DOHH2 (cell line): ENCODE data around the gene ASIC3.

ENCODE experiments used
- H3F3A ChIP-seq: fragments of 200-600 bp; sonication (generic), shearing (Covaris generic); 2 replicates; pipeline ENCODE4 v1.6.0; 2016; ENCODE audit warnings: antibody characterized with exemption, mild to moderate bottlenecking; ENCODE audit not compliant: control insufficient read depth, insufficient read depth
- H3K27ac ChIP-seq: fragments of 200-600 bp; sonication (generic); 2 replicates; pipeline ENCODE4 v1.5.1; 2014; ENCODE audit warnings: low read depth, mild to moderate bottlenecking, low read length, moderate library complexity
- H3K27me3 ChIP-seq: fragments of 200-600 bp; sonication (generic); 2 replicates; pipeline ENCODE4 v1.6.1; 2014; ENCODE audit warnings: mild to moderate bottlenecking, low read length, mixed read lengths; ENCODE audit not compliant: control insufficient read depth
- H3K36me3 ChIP-seq: fragments of 200-600 bp; sonication (generic); 2 replicates; pipeline ENCODE4 v1.6.1; 2014; ENCODE audit warnings: mild to moderate bottlenecking, low read length, moderate library complexity, mixed read lengths; ENCODE audit not compliant: control insufficient read depth
- H3K4me1 ChIP-seq: fragments of 200-600 bp; sonication (generic); 2 replicates; pipeline ENCODE4 v1.6.1; 2014; ENCODE audit warnings: mild to moderate bottlenecking, low read length, mixed read lengths; ENCODE audit not compliant: control insufficient read depth
- H3K4me2 ChIP-seq: fragments of 200-600 bp; sonication (generic); 2 replicates; pipeline ENCODE4 v1.6.0; 2014; ENCODE audit warnings: mild to moderate bottlenecking, low read length, moderate library complexity
- H3K4me3 ChIP-seq: fragments of 200-600 bp; sonication (generic); 2 replicates; pipeline ENCODE4 v1.5.1; 2014; ENCODE audit warnings: mild to moderate bottlenecking, low read length, mixed read lengths
- H3K79me2 ChIP-seq: fragments of 200-600 bp; sonication (generic); 2 replicates; pipeline ENCODE4 v1.6.1; 2014; ENCODE audit warnings: mild to moderate bottlenecking, low read length, mixed read lengths; ENCODE audit not compliant: control insufficient read depth
- H3K9me2 ChIP-seq: fragments of 200-600 bp; sonication (generic); replicated peaks from 2 replicates; pipeline ENCODE4 v1.6.1; 2014; ENCODE audit warnings: mild to moderate bottlenecking, low read length, mixed read lengths; ENCODE audit not compliant: control insufficient read depth
- H3K9me3 ChIP-seq: fragments of 200-600 bp; sonication (generic); 2 replicates; pipeline ENCODE4 v1.6.1; 2014; ENCODE audit warnings: antibody characterized with exemption, low read length, mixed read lengths; ENCODE audit not compliant: control insufficient read depth, insufficient read depth
- H4K20me1 ChIP-seq: fragments of 200-600 bp; sonication (generic); 2 replicates; pipeline ENCODE4 v1.6.0; 2014; ENCODE audit warnings: low read depth, mild to moderate bottlenecking, antibody characterized with exemption, low read length, moderate library complexity; ENCODE audit not compliant: control insufficient read depth, insufficient read depth
- CTCF ChIP-seq: fragments of 200-600 bp; sonication (generic); IDR thresholded peaks from one replicate; pipeline ENCODE4 v1.5.1; 2014; ENCODE audit warnings: antibody characterized with exemption, mild to moderate bottlenecking, low read depth, low read length; ENCODE audit not compliant: poor library complexity, severe bottlenecking
- EZH2phosphoT487 ChIP-seq: fragments of 200-600 bp; sonication (generic); IDR thresholded peaks from 2 replicates; pipeline ENCODE4 v1.6.1; 2017; ENCODE audit warnings: borderline replicate concordance, mild to moderate bottlenecking, antibody characterized with exemption, low read length, moderate library complexity, mixed read lengths

Gene ASIC3

GRCh38 chr7:151074817-151075661 lies 26.7 kb downstream of the ASIC3 start:
- H3F3A ChIP-seq: peaks cover 6% of the 10 kb centered on the region
- no peaks in the 10 kb centered on the region for H3K27me3 ChIP-seq
- no peaks in the 10 kb centered on the region for H3K9me2 ChIP-seq
- no peak overlapping the region for H3K4me2 ChIP-seq
- H3K4me3 ChIP-seq: no peak overlapping the region
- H4K20me1 ChIP-seq: 0 out of 2 replicates have a peak, but pooled peaks cover 4% of the 10 kb centered on the region
- H3K4me1 ChIP-seq: peaks cover 16% of the 10 kb centered on the region
- no peaks in the 10 kb centered on the region for H3K9me3 ChIP-seq
- H3K27ac ChIP-seq: no peak overlapping the region
- H3K36me3 ChIP-seq: peaks cover 85% of the 10 kb centered on the region
- peaks cover 21% of the 10 kb centered on the region for H3K79me2 ChIP-seq
- TF ChIP-seq EZH2phosphoT487 (no peak), CTCF (no peak)

- Histone ChIP-seq H3K27me3 (no peaks in the 10 kb centered on the region), H3F3A (peaks cover 6% of the 10 kb centered on the region), H4K20me1 (0 out of 2 replicates have a peak, but pooled peaks cover 4% of the 10 kb centered on the region), H3K9me2 (no peaks in the 10 kb centered on the region), H3K4me2 (no peak overlapping the region), H3K4me3 (no peak overlapping the region), H3K4me1 (peaks cover 16% of the 10 kb centered on the region), H3K27ac (no peak overlapping the region), H3K79me2 (peaks cover 27% of the 10 kb centered on the region), H3K36me3 (peaks cover 84% of the 10 kb centered on the region), H3K9me3 (no peaks in the 10 kb centered on the region)
- TF ChIP-seq CTCF (no peak), EZH2phosphoT487 (no peak)
Measured at GRCh38 chr7:151075662-151075971, 27.3 kb downstream of the ASIC3 start.

DNA sequence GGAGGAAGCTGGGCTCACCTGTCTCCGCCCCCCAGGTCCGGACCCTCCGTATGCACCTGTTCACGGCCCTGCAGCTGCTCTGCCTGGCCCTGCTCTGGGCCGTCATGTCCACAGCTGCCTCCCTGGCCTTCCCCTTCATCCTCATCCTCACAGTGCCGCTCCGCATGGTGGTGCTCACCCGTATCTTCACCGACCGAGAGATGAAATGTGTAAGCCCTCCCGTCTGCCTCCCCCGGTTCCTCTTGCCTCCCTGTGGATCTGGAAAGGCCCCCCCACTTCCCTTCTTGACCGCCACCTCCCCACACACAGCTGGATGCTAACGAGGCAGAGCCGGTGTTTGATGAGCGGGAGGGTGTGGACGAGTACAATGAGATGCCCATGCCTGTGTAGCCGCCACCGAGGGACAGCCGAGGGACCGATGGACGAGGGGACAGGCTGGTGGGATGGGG lies 27.7 kb downstream of the ASIC3 start:
- H3K9me2 ChIP-seq: no peaks in the 10 kb centered on the region
- TF ChIP-seq EZH2phosphoT487 (no peak), CTCF (no peak)
- no peaks in the 10 kb centered on the region for H3K27me3 ChIP-seq
- H3K36me3 ChIP-seq: peaks cover 81% of the 10 kb centered on the region
- no peak overlapping the region for H3K27ac ChIP-seq
- no peak overlapping the region for H3K4me3 ChIP-seq
- peaks cover 6% of the 10 kb centered on the region for H3F3A ChIP-seq
- H3K4me2 ChIP-seq: no peak overlapping the region
- H4K20me1 ChIP-seq: 0 out of 2 replicates have a peak, but pooled peaks cover 4% of the 10 kb centered on the region
- no peaks in the 10 kb centered on the region for H3K9me3 ChIP-seq
- peaks cover 19% of the 10 kb centered on the region for H3K4me1 ChIP-seq
- H3K79me2 ChIP-seq: peaks cover 29% of the 10 kb centered on the region
